GM18505 (cell line): ENCODE results near the gene MRPL36.
"Not testable (repeated sequence)": the region's sequence is repeated elsewhere in the genome, so short reads cannot be mapped to it uniquely, and the experiment has no call there.

Experiments
- ATAC-seq: cut with Tn5 transposase; IDR thresholded peaks from one replicate; pipeline ENCODE4 v1.9.1; 2021; ENCODE audit not compliant: unreplicated experiment
- POLR2A ChIP-seq: IDR thresholded peaks from 4 replicates; pipeline ENCODE4 v1.6.1; 2011; ENCODE audit warnings: borderline replicate concordance; ENCODE audit not compliant: insufficient read depth, insufficient read length; ENCODE audit errors: extremely low read depth

Gene MRPL36

GRCh38 chr5:1827025-1827885 lies 27.6 kb upstream of the MRPL36 start:
- no peak for TF ChIP-seq POLR2A

GRCh38 chr5:1826235-1826980 lies 26.8 kb upstream of the MRPL36 start:
- no peak for TF ChIP-seq POLR2A

More at GRCh38 chr5:1827025-1827885, 27.6 kb upstream of the MRPL36 start:
- ATAC-seq, result no peak

GRCh38 chr5:1824903-1825841 lies 25.5 kb upstream of the MRPL36 start:
- no peak for TF ChIP-seq POLR2A
- ATAC-seq, result no peak

More at GRCh38 chr5:1826235-1826980, 26.8 kb upstream of the MRPL36 start:
- no peak for ATAC-seq

GRCh38 chr5:1824109-1824821 lies 24.6 kb upstream of the MRPL36 start:
- TF ChIP-seq POLR2A, result no peak
- no peak for ATAC-seq

GRCh38 chr5:1823381-1824034 lies 23.9 kb upstream of the MRPL36 start:
- TF ChIP-seq POLR2A, result no peak

GRCh38 chr5:1821862-1822261 lies 22.2 kb upstream of the MRPL36 start:
- no peak for TF ChIP-seq POLR2A
- ATAC-seq, result no peak

More at GRCh38 chr5:1823381-1824034, 23.9 kb upstream of the MRPL36 start:
- no peak for ATAC-seq

GRCh38 chr5:1820926-1821325 lies 21.3 kb upstream of the MRPL36 start:
- no peak for ATAC-seq
- no peak for TF ChIP-seq POLR2A

- ATAC-seq, result no peak
- no peak for TF ChIP-seq POLR2A
These were observed 20.7 kb upstream of the MRPL36 start for GRCh38 chr5:1820381-1820780.

- ATAC-seq, result no peak
- no peak for TF ChIP-seq POLR2A
These were observed 19.8 kb upstream of the MRPL36 start for GRCh38 chr5:1819458-1819857.

- no peak for ATAC-seq
These were observed 19.1 kb upstream of the MRPL36 start for GRCh38 chr5:1818784-1819183.

GRCh38 chr5:1817261-1818043 lies 17.8 kb upstream of the MRPL36 start:
- ATAC-seq, result no peak
- TF ChIP-seq POLR2A, result no peak

More at GRCh38 chr5:1818784-1819183, 19.1 kb upstream of the MRPL36 start:
- TF ChIP-seq POLR2A, result no peak

GRCh38 chr5:1816495-1817089 lies 17.0 kb upstream of the MRPL36 start:
- not testable (repeated sequence) for ATAC-seq
